Activated CD8-positive, alpha-beta T cell treated with anti-CD3 and anti-CD28 coated beads, Interleukin-2, amount 10 ng/mL, durations not matched to agents 7 days and 5 days (primary cell): ENCODE measurements around the gene ATRN. TPM values are rescaled to one million over a fixed set of nuclear protein-coding genes. Genes with fewer than 3 reads are reported as not detected.
A peak's percentile ranks its signal among the peaks of the same experiment; 100 is the strongest.

Experiments
- ATAC-seq: fragments of 150-1000 bp; cut with Tn5 transposase; one replicate; pipeline ENCODE4 v1.10.0; 2021; ENCODE audit warnings: moderate library complexity
- CTCF ChIA-PET: fragments of 350-600 bp; sonication (Branson Sonifier 250); formaldehyde crosslinking; loops from one replicate; lab custom pipeline; 2021; ENCODE audit warnings: antibody characterized with exemption; lab: Charles Lee
- POLR2A ChIA-PET: fragments of 350-600 bp; sonication (Branson Sonifier 250); formaldehyde crosslinking; loops from one replicate; lab custom pipeline; 2021; ENCODE audit warnings: antibody characterized with exemption; lab: Charles Lee
- DNase-seq: peaks from one replicate; pipeline ENCODE4 v3.0.0-alpha.2; 2020
- H3K27ac Mint-ChIP-seq: one replicate; pipeline ENCODE4 v1.8.0; 2021; ENCODE audit warnings: mild to moderate bottlenecking, mixed read lengths
- H3K27me3 Mint-ChIP-seq: one replicate; pipeline ENCODE4 v1.8.0; 2021; ENCODE audit warnings: low read depth, mixed read lengths
- H3K36me3 Mint-ChIP-seq: one replicate; pipeline ENCODE4 v1.8.0; 2021; ENCODE audit warnings: low read depth, mixed read lengths
- H3K4me1 Mint-ChIP-seq: one replicate; pipeline ENCODE4 v1.8.0; 2021; ENCODE audit warnings: low read depth, mixed read lengths
- H3K4me3 Mint-ChIP-seq: one replicate; pipeline ENCODE4 v1.8.0; 2021; ENCODE audit warnings: mild to moderate bottlenecking, mixed read lengths
- H3K9me3 Mint-ChIP-seq: one replicate; pipeline ENCODE4 v1.8.0; 2022; ENCODE audit warnings: mixed read lengths; ENCODE audit not compliant: insufficient read depth
- total RNA-seq, 2 experiments: library from RNA; stranded (reverse); gene quantifications; one replicate each; pipeline ENCODE4 v1.2.3, GENCODE V29; 2021

ATRN gene
- total RNA-seq, 2 experiments from 2014 or later, result 8.1 to 8.5 TPM

DNA sequence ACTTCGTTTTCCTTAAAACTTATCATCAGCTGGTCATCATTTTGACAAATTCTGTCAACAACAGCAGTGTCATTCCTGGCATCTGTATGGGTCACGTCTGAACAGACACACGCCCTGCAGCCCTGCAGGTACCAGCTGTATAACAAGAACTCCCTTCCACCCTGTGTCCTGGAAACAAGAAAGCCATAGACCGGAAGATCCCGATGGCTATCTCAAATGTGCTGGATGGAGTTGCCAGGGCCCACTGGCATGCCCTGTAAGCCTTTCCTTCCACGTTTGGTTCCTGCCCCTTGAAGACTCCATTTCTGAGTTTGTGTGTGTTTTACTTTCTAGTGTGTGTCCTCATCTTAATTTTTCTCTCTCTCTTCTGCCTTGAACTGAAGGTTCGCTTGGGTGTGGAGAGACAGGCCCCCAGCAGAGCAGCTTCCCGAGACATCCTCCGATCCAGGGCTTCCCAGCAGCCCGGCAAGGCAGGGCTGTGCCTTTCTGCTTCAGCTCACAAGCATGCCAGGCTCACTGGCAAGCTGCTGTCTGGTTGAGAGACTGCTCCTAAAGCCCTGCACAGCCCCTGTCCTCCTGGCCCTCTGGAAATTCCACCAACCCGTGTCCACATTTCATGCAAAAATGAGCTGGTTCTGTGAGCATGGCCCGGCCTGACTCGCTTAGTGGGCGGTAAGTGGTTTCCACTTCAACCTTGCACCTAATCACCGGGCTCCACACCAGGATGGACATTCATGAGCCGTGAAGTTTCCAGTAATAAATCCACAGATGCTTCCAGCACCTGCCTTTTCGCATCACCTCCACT is 183.7 kb downstream of the ATRN start:
- no peak overlapping the region for H3K27ac Mint-ChIP-seq
- H3K4me3 Mint-ChIP-seq, result no peak overlapping the region
- CTCF ChIA-PET, result interaction anchor here (1.3 to 2.2 kb wide), 2 partner anchors 22 to 91 kb away, joined by 3 to 7 read pairs; no protein-coding TSS in a partner anchor
- peaks cover 34% of the 10 kb centered on the region for H3K27me3 Mint-ChIP-seq
- no peaks in the 10 kb centered on the region for H3K9me3 Mint-ChIP-seq
- DNase-seq (no peak), ATAC-seq (no peak)
- no peaks in the 10 kb centered on the region for H3K36me3 Mint-ChIP-seq
- H3K4me1 Mint-ChIP-seq, result peaks cover 25% of the 10 kb centered on the region
- POLR2A ChIA-PET, result no interaction called here

DNA sequence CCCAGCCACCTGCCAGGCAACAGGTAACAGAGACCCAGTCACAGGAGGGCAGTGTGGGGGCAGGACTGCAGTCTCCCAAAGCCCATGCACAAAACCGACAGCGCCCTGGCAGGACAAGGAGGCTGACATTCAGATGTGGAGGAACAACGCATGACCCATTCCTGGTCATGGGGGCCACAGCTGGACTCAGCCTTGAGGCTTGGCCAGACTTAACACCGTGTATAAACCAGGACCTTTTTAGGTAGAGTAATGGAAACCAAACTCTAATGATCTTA is 184.2 kb downstream of the ATRN start:
- H3K4me3 Mint-ChIP-seq, result no peak overlapping the region
- H3K27me3 Mint-ChIP-seq, result peaks cover 40% of the 10 kb centered on the region
- ChIA-PET POLR2A (no interaction called here), CTCF (interaction anchor here (1.3 to 2.2 kb wide), 3 partner anchors 22 to 92 kb away, joined by 3 to 7 read pairs (median 5); no protein-coding TSS in a partner anchor)
- DNase-seq (no peak), ATAC-seq (no peak)
- H3K27ac Mint-ChIP-seq, result no peak overlapping the region
- H3K36me3 Mint-ChIP-seq, result no peaks in the 10 kb centered on the region
- H3K9me3 Mint-ChIP-seq, result no peaks in the 10 kb centered on the region
- peaks cover 29% of the 10 kb centered on the region for H3K4me1 Mint-ChIP-seq

GRCh38 chr20:3658019-3658715 is 187.3 kb downstream of the ATRN start:
- CTCF ChIA-PET, result interaction anchor here (0.9 to 1.4 kb wide), 4 partner anchors 19 to 94 kb away, joined by 3 to 4 read pairs (median 4); no protein-coding TSS in a partner anchor
- H3K36me3 Mint-ChIP-seq, result no peaks in the 10 kb centered on the region
- H3K4me1 Mint-ChIP-seq, result peaks cover 22% of the 10 kb centered on the region
- H3K27me3 Mint-ChIP-seq, result peaks cover 63% of the 10 kb centered on the region
- H3K27ac Mint-ChIP-seq, result no peak overlapping the region
- no peak overlapping the region for H3K4me3 Mint-ChIP-seq
- no peaks in the 10 kb centered on the region for H3K9me3 Mint-ChIP-seq
- POLR2A ChIA-PET, result no interaction called here
- no peak for DNase-seq
- ATAC-seq, result no peak

- DNase-seq (no peak), ATAC-seq (peak; percentile 62)
- CTCF ChIA-PET, result interaction anchor here (0.9 to 1.4 kb wide), 4 partner anchors 18 to 95 kb away, joined by 3 to 4 read pairs (median 4); no protein-coding TSS in a partner anchor
- H3K27ac Mint-ChIP-seq, result no peak overlapping the region
- peaks cover 15% of the 10 kb centered on the region for H3K4me1 Mint-ChIP-seq
- no peaks in the 10 kb centered on the region for H3K9me3 Mint-ChIP-seq
- H3K4me3 Mint-ChIP-seq, result no peak overlapping the region
- POLR2A ChIA-PET, result interaction anchor here (0.6 kb wide), 1 partner anchor 32 kb away, joined by 3 read pairs; no protein-coding TSS in a partner anchor
- peaks cover 67% of the 10 kb centered on the region for H3K27me3 Mint-ChIP-seq
- no peaks in the 10 kb centered on the region for H3K36me3 Mint-ChIP-seq
Observed at GRCh38 chr20:3658716-3659491, 188.1 kb downstream of the ATRN start.

DNA sequence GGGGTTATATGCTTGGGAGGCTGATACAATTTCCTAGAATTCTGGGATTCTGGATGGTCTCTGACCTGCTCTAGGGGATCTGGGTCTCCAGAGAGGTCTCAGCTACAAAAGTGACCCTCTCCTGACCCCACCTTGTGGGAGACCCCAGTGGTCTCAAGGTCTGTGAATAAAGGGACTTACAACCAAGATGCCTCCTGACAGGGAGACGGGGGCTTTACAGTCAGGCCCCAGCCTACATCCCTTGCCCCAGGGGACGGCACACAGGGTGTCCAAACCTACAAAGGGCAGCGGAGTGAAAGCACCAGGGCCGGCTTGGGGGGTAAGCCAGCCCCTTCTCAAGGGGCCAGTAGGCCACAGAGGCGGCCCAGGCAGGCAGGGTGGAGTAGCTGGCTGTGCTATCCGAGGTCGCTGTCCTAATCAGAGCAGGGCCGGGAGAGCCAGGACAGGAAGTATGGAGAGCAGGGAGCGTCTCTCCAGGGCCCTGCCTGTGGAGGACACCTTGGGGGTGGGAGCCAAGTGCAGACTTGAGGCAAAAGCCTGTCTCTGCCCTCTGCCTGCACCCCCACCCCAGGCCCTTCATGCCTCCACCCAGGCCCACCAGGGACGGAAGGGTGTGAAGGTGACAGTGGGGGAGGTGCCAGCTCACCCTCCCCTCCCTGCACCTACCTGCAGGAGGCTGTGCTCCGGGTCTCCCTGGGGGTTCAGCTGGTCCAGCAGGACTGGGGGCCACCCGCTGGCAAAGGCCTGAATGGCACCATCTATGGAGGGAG is 188.9 kb downstream of the ATRN start:
- Mint-ChIP-seq H3K4me1 (peaks cover 16% of the 10 kb centered on the region), H3K27ac (no peak overlapping the region), H3K9me3 (no peaks in the 10 kb centered on the region), H3K36me3 (no peaks in the 10 kb centered on the region), H3K27me3 (peaks cover 73% of the 10 kb centered on the region), H3K4me3 (no peak overlapping the region)
- POLR2A ChIA-PET, result no interaction called here
- ATAC-seq (no peak), DNase-seq (no peak)
- CTCF ChIA-PET, result interaction anchor here (0.9 to 1.3 kb wide), 2 partner anchors 50 to 51 kb away, joined by 3 to 4 read pairs; no protein-coding TSS in a partner anchor

- DNase-seq, result no peak
- H3K9me3 Mint-ChIP-seq, result no peaks in the 10 kb centered on the region
- peaks cover 73% of the 10 kb centered on the region for H3K27me3 Mint-ChIP-seq
- ATAC-seq, result no peak
- H3K36me3 Mint-ChIP-seq, result no peaks in the 10 kb centered on the region
- H3K4me3 Mint-ChIP-seq, result no peak overlapping the region
- H3K4me1 Mint-ChIP-seq, result peaks cover 24% of the 10 kb centered on the region
- no peak overlapping the region for H3K27ac Mint-ChIP-seq
- ChIA-PET CTCF (no interaction called here), POLR2A (no interaction called here)
Observed at GRCh38 chr20:3660262-3661059, 189.6 kb downstream of the ATRN start.

DNA sequence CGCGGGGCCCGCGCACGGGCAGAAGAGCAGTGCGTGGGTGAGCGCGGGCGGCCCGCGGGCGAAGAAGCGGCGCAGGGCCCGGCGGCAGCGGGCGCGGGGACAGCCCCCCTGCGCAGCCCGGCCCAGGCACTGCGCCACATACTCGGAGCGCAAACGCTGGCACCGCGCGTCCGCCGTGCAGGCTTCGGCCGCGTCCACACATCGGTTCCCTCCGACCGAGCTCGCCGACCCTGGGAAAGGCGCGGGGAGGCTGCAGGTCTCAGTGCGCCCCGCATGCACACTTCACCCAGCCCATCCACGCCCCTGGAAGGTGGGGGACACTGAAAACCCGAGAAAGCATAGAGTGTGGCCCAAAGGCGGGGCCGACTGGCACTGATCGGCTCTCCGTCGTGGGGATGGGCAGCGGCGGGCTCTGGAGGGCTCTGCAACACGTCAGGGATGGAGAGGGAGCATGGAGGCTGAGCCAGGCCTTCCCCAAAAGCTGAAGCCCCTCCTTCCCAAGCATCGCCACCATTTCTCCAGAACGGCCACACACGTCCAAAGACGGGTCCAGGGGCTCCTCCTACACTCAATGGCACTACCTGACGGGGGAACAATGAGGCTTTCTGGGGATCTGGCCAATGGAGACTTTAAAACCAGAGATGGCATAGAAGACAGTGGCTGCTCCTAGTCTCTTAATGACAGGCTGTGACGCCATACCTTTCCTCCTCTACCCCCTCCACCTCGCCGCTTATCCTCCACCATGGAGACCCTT is 190.4 kb downstream of the ATRN start:
- no peak overlapping the region for H3K27ac Mint-ChIP-seq
- H3K4me3 Mint-ChIP-seq, result no peak overlapping the region
- POLR2A ChIA-PET, result no interaction called here
- ATAC-seq (no peak), DNase-seq (no peak)
- peaks cover 67% of the 10 kb centered on the region for H3K27me3 Mint-ChIP-seq
- no peaks in the 10 kb centered on the region for H3K9me3 Mint-ChIP-seq
- CTCF ChIA-PET, result interaction anchor here (1.9 kb wide), 1 partner anchor 15 kb away, joined by 5 read pairs; no protein-coding TSS in a partner anchor
- no peaks in the 10 kb centered on the region for H3K36me3 Mint-ChIP-seq
- H3K4me1 Mint-ChIP-seq, result peaks cover 32% of the 10 kb centered on the region

DNA sequence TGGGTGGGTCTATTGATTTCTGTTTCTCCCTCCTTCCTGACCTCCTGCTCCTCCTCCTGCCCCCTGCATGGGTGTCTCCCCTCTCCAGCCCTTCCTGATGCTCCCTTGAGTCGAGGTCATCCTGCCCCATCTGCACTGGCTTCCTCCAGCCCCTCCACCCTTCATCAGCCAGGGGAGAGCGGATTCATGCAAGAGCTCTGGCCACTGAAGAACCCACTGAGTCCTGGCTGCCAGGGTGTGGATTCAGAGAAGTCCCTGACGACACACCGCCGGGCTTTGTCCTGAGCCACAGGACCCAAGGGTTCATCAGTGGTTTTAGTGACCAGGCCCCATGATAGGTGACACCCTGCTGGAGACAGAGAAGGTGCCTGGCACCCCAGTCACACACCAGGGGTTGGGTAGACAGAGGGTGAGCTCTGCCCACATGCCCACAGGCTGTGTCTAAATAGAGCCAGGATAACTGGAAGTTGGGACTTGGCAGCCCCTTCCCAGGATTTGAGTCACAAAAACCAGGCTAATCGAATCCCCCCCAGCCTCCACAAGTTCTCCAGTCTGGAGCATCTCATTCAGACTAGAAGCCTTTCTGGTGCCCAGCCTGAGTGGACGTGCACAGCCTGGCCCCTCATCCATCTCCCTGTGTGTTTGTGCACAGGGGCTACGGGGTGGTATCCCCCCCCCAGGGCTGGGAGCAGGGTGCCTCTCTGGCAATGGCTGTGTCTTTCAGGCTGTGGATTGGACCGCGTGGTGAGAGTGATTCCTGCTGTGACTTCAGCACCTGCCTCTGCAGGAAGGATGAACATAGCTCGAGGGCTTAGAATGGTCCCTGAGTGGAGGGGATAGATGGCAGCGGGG is 191.2 kb downstream of the ATRN start:
- Mint-ChIP-seq H3K9me3 (no peaks in the 10 kb centered on the region), H3K4me1 (peaks cover 39% of the 10 kb centered on the region), H3K27me3 (peaks cover 65% of the 10 kb centered on the region), H3K27ac (no peak overlapping the region), H3K36me3 (no peaks in the 10 kb centered on the region), H3K4me3 (no peak overlapping the region)
- ChIA-PET POLR2A (no interaction called here), CTCF (interaction anchor here (1.9 kb wide), 1 partner anchor 15 kb away, joined by 5 read pairs; no protein-coding TSS in a partner anchor)
- DNase-seq (no peak), ATAC-seq (no peak)

- Mint-ChIP-seq H3K4me1 (peaks cover 45% of the 10 kb centered on the region), H3K27ac (no peak within 1 kb of the TSS), H3K27me3 (peaks cover 67% of the 10 kb centered on the region), H3K4me3 (no peak within 1 kb of the TSS), H3K9me3 (no peaks in the 10 kb centered on the region), H3K36me3 (no peaks in the 10 kb centered on the region)
- CTCF ChIA-PET, result interaction anchor here (1.9 to 5.9 kb wide), 2 partner anchors 13 to 14 kb away, joined by 5 to 49 read pairs; no protein-coding TSS in a partner anchor
- ATAC-seq (no peak), DNase-seq (no peak)
- POLR2A ChIA-PET, result no interaction called here
Observed at GRCh38 chr20:3663031-3663701, 192.3 kb downstream of the ATRN start, which contains the start of gene GFRA4. Gene GFRA4 (minus strand): TSS chr20:3663399. CDS start chr20:3663399, 0 bp downstream.
